ENCODE measurements around the gene HOMER2. TPM values are rescaled to one million over a fixed set of nuclear protein-coding genes. Genes with fewer than 3 reads are reported as not detected.
A peak's percentile ranks its signal among the peaks of the same experiment; 100 is the strongest.
"Not testable (repeated sequence)": the region's sequence is repeated elsewhere in the genome, so short reads cannot be mapped to it uniquely, and the experiment has no call there.

The HOMER2 gene
- 15.2 TPM for polyA plus RNA-seq (2013, experiment 1 of 2; ENCODE audit: insufficient read length)
- 7.8 TPM for polyA plus RNA-seq (2013, experiment 2 of 2; ENCODE audit: insufficient read length)

DNA sequence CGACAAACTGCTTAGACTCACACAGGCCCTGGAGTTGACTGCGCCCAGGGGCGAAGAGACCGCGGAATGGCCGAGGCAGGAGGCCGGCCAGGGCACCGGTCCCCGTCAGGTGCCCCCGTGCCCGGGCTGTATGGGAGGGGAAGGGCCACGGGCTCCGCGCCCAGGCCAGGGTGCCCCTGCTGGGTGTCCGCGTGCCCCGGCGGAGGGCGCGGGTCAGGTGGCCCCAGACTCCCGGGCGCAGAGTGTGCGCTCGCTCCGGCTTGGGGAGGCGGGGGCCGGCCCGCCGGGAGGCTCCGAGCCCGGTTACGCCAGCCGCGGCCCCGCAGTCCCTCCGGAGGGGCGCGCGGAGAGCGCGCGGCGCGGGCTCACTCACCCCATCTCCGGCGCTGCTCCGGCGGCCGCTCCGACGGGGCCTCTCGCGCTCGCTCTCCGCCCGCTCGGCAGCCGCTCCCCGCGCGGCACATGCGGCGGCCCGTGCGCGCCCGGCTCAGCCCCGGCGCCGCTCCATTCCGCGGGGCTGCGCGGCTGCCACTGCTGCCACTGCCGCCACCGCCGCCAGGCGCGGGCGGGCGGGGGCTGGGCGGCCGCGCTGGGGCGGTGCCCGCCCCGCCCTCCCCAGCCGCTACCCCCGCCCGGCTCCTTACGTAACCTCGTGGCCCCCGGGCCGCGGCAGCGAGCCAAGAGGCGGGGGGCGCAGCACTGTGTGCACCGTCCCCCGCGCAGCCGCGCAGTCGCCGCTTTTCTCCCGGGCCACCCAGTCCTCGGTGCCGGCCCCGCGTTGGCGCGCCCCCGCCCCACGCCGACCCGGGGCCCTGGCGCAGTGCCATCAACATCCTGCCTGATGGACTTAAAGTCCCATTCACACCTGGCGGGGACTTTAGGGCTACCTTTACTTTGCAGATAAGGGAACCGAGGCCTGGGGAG is at the start of gene HOMER2:
Gene HOMER2, minus strand, starts transcription at position 563 of the 924 bp plus-strand sequence. Its CDS starts 185 bp downstream, at position 378.
- peak; percentile 28 for DNase-seq

GRCh38 chr15:83000672-83001031 is 48.1 kb upstream of the HOMER2 start:
- not testable (repeated sequence) for DNase-seq

- peak; percentile 64 for DNase-seq
Observed at GRCh38 chr15:82999905-83000671, 47.6 kb upstream of the HOMER2 start.

DNA sequence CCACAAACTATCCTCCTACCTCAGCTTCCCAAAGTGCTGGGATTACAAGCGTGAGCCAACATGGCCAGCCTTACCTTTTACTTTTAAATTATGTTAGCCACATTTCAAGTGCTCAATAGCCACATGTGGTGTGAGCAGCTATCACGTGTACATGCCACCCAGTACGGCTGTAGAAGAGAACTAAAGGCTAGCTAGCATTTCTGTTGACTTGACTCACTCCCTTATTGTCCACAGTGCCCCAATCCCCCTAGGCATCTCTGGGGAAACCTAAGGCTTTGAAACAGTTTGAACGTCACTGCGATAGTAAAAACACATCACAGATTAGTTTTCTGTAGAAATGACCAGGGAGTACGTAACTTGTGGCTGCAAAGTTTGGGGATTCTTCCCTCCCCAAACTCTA is 46.9 kb upstream of the HOMER2 start:
- no peak for DNase-seq

DNA sequence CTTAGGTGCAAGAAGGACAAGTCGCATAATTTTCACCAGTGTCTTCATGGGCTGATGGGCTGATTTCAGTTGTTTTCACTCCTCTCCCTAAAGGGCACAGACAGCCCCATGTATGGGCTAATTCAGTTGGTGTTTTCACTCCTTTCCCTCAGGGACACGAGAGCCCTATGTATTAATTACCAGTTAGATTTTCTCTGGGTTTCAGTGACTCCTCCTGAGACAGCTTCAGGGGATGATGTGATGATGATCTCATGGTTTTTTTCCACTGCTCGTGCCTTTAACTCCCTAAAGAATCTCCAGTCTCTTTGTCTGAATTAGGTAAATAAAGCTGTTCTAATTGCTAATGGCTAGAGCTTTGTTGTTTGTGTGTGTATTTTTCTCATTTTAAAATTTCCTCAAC is 43.4 kb upstream of the HOMER2 start:
- DNase-seq = no peak

DNA sequence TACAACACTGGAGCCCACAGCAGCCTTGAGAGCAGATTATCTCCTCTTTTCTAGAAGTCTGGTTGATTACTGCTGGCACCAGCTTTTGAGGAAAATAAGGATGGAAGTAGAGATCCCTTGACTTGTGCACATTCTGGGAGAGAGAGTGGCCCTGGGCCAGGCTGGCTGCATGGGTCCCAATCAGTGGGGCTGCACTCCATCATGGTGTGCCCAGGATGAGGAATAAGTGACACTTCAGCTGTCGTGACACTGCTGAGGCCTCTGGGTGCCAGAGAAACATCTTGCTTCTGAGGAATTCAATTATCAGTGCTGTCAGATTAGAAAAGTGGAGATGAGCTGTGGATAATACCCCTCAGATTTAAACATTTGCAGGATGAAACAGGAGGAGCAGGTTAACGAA is 42.6 kb upstream of the HOMER2 start:
- no peak for DNase-seq

DNA sequence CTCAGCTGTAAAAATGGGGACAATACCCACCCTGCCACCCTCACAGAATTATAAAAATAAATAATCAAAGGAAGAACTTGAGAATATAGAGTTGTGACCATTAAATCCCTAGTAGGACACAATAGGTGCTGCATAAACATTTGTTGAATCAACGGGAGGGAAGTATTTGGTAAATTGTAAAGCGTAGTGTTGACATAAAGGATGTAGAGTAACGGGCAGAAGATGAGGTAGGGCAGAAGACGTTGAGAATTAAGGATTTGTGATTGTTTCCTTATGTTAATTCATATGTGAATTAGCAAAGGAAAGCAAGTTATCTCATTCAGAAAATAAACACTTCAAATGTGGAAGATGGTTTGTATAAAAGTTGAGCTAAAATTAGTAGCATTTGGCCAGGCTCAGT is 40.6 kb upstream of the HOMER2 start:
- DNase-seq = no peak

DNA sequence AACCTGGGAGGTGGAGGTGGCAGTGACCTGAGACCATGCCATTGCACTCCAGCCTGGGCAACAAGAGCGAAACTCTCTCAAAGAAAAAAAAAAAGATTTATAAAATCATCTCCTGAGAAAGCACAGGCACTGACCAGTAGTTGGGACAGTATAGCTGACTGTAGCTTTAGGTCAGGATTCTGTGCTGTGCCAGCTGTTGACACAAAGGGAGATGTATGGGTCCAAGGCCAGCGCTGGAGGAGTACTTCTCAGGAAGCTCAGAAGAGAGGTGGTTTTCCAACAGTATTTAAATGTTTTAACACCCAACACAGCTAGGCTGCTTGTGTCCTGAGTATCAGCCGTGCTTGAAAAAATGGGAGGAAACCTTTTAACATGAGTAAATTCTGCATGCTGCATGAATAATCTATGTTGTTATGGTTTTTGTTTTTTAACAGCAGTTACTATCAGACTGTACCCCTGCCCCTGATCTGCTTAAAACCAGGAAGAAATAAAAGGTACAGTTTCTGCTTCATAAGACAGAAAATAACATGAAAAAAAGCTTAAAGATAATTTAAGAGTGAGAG is 40.0 kb upstream of the HOMER2 start:
- DNase-seq = no peak

- no peak for DNase-seq
Observed at GRCh38 chr15:82986442-82986780, 33.9 kb upstream of the HOMER2 start.

DNA sequence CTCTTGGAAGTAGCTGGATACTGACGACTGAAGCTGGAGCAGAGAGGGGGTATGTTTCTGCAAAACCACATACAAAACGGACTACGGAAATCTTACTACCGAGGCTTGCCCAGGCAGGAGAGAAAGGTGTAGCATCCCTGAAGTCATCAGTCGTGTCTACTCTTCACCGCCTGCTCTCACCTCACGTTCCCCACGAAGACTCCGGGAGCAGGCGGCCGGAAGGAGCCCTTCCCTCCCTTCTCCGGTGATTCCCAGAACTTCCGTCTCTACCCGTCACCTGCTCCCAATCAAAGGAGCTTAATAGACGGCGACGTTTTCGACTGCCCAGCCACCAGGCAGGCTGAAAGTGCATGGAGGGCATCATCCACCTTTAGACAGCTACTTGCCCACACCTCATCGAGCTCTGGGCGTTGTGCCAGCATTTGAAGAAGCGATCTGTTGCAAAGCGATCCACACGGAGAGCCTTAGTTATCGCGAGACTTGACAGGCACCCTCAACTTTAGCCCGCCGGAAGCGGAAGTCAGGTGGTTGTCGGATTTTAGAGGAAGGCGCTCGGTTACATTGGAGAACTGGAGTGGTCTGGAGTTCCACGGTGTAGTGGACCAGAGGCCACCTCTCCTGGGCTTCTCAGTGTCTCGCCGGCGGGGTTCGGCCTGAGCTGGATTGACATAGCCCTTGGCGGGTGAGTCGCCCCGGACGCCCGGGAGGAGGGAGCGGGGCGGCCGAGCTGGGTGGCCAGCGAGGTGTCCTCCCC is 33.3 kb upstream of the HOMER2 start, which contains the start of gene RAMAC:
Gene RAMAC, plus strand, starts transcription at position 523 of the 754 bp plus-strand sequence. CDS start 2,809 bp downstream, outside the sequence.
- DNase-seq = peak; percentile 96

DNA sequence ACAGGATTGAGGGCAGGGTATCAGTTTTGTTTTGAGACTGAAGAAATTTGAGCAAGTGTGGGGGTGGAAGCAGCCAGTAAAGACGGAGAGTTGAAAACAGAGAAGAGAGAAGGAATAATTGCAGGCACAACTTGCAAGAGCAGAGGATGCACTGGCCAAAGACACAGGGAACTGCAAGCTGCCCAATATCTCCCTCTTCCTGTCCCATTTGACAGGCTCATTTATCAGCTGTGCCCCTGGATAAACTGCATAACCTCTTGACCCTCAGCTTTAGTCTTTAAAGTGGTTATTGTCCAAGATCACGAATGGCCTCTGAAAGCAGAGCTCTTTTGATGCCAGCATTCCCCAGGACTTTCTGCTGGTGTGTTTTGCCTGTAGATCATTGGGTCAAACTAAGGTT is 28.5 kb upstream of the HOMER2 start:
- DNase-seq = no peak

GRCh38 chr15:82979726-82980125 is 27.2 kb upstream of the HOMER2 start:
- DNase-seq = no peak

DNA sequence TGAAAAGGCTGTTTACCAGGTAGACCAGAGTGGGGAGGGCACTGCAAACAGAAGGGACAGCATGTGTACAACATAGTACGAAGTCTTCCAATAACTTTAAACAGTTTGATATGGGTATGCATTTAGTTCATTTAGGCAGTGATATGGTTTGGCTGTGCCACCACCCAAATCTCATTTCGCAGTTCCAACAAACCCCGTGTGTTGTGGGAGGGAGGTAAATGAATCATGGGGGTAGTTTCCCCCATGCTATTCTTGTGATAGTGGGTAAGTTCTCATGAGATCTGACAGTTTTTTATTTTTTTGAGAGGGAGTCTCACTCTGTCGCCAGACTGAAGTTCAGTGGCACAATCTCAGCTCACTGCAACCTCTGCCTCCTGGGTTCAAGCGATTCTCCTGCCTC is 25.9 kb upstream of the HOMER2 start:
- DNase-seq = no peak

DNA sequence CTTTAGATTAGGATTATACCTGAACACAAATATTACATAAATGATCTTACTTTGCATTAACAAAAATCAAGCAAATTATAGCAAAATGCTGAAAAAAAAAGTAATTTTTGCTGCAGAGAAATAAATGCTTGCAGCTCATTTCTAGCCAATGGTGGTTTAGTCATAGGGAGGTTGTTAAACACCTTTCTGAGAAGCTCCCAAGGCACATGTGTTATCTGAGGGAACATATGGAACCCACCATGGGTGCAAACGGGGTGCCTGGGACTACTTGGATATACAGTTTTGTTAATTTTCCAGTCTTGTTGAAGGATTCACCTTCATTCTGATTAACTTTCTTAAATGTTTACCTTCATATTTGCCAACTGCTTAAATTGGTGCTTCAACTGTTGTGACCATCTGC is 24.6 kb upstream of the HOMER2 start:
- DNase-seq = no peak

- no peak for DNase-seq
Observed at GRCh38 chr15:82972990-82973389, 20.5 kb upstream of the HOMER2 start.

DNA sequence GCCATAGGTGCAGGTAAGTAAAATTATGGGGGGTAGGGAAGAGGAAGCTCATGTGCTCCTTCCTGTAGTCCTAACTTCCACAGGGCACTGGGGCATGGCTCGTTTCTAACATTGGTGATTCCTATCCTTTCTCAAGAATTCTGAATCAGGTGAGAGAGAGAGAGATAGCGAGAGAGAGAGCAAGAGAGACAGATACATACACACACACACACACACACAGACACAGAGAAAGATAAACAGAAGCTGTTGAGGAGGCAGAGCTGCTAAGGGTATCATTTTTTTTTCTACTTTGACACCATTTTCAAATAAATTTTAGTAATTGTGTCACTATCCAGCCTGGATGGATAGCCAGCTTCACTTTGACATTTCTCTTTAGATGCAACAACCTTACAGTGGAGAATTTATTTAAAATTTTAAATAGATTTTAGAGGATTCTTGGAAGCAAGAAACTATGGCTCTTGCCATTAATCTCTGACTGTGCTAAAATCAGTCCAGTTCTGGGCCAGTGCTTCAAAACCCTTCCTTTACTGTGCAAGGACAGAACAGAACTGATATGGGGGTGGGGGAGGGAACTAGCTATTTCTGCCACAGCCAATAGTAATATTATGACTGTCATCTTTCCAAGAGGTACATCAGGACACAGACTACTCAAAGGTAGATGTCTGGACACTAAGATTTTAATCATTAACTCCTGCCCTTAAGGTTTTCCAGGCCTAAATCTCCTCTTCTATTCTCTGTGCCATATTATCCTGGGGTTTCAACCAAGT is 18.9 kb upstream of the HOMER2 start:
- DNase-seq = no peak

- no peak for DNase-seq
Observed at GRCh38 chr15:82970696-82971095, 18.2 kb upstream of the HOMER2 start.

DNA sequence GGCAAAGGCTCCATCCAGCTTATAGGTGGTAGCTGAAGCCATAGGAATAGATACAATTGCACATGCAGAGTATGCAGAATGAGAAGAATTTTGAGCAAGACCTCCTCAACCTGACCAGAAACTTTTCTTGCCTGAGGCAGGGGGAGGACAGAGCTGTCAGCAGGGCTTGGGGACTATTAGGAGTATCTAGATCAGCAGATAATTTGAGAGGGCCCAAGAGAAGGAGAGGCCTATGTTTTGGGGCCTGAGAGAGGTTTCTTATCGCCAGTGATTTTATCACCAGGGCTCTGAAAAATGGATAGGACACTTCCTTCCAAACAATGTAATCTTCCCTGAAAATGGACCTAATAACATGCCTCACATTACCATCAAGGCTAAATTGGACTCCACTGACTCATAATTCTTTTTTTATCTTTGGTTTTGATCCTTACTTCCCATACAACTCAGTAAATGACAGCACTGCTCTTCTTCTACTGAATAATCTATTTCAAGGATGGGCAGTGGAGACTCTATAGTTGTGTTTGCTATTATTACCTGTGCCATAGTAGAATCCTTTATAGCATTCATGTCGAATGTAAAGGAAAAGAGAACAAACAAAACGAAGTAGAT is 17.7 kb upstream of the HOMER2 start:
- no peak for DNase-seq

DNA sequence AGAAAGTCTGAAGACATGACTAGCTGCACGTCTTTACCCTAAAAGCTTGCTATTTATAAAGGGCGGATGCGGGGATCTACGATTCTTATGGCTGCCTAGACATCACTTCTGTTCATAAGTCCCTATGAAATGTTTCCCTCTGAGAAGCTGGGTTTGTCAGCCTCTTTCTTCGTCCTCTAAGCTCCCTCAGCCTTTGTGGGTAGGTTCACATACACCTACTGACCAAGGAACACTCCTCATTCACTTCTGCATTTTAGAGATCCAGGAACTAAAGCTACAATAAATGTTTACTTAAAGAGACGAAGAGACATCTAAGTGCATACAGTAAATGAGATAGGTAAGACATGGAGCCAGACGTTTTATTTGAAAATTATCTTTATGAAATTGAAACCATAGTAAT is 16.8 kb upstream of the HOMER2 start:
- DNase-seq = no peak

DNA sequence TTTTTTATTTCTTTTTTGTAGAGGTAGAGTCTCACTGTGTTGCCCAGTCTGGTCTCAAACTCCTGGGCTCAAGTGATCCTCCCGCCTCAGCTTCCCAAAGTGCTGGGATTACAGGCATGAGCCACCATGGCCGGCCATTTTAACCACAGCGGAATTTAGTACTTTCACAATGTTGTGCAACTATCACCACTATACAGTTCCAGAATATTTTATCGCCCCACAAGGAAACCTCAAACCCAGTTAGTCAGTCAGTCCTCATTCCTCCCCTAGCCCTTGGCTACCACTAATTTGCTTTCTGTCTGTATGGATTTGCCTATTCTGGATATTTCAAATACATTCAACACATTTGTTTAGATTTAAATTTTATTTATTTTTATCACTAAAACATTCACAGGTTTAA is 15.5 kb upstream of the HOMER2 start:
- DNase-seq = peak; percentile 13

DNA sequence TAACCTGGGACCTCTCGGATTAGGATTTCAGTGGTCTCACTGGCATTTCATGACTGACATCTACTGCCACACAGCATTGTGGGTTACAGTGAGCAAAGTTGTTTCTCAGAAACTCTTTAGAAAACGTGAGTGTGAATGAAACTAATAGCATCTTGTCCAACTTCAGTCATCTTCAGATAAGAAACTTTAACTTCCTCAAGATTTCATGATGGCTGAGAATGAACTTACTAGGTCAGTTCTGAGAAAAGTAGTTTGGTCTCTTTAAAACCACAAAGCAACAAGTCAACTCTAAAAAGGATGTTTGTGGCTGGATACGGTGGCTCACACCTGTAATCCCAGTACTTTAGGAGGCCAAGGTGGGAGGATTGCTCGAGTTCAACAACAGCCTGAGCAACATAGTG is 14.2 kb upstream of the HOMER2 start:
- no peak for DNase-seq
